NCI-H82 treated with DMSO at 0.1 percent for 48 hours (cell line): Measurements from ENCODE around the gene SLCO3A1.

Experiments used
- DNase-seq: peaks from one replicate; lab custom pipeline; 2025; ENCODE audit not compliant: unreplicated experiment; lab: John Stamatoyannopoulos, UW

The SLCO3A1 gene

DNA sequence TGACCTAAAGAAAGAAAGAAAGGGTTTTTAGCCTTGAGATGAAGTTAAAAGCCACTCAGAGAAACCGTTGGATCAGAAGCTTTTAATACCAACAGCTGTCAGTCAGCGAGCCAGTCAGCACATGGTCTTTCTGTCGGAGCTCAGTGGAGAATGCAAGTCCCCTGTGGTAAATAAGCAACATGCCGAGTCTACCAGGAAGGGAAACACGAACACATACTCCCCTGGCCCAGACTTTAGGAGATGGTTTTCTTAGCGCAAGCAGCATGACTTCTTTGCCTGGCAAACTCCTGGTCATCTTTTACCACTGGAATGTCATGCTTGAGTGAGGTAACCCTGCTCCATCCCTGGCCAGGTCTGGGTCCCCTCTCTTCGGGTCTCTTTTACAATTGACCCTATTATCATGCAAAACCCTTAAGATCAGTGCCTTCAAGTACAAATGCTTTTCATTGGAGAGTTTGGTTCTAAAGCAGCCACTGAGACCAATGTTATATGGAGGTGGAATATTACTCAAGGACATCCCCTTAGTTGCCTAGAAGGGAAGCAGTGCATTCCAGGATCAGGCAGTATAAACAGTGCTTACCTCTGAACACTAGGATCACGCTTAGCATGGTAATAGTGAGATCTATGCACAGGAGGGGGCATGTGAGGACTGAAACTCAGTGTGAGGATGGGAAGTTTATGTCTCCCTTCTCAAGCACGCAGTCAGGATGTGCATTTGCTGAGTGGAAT, 28.2 kb downstream of the SLCO3A1 start:
- DNase-seq: no peak

GRCh38 chr15:91882858-91883586, 29.5 kb downstream of the SLCO3A1 start:
- DNase-seq: no peak

- DNase-seq: no peak
Observed at GRCh38 chr15:91884606-91885005, 31.1 kb downstream of the SLCO3A1 start.

- no peak for DNase-seq
Observed at GRCh38 chr15:91885054-91885453, 31.5 kb downstream of the SLCO3A1 start.

DNA sequence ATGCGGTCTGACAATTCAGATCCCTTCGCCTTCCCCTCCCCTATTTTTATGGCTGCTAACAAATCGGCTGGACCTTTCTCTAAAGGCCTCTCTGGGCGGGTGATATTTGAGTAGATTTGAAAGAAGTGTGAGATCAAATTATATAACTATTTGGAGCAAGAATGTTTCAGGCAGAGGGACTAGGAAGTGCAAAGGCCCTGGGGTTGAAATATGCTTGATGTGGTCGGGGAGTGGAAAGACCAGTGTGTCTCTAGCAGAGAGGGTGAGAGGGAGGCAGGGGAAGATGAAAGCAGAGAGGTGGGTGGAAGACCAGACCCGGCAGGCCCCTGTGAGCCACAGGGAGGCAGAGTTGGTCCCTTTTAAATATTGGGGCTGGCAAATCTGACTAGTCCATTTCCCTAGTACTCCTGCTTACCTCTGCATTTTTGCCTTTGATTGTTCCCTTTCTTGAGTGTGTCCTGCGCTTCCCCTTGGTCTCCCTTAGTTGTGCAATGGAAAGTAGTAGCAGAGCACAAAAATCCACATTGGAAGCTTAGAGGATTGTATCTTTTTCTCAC, 32.3 kb downstream of the SLCO3A1 start:
- DNase-seq: no peak

GRCh38 chr15:91886878-91887277, 33.4 kb downstream of the SLCO3A1 start:
- no peak for DNase-seq

DNA sequence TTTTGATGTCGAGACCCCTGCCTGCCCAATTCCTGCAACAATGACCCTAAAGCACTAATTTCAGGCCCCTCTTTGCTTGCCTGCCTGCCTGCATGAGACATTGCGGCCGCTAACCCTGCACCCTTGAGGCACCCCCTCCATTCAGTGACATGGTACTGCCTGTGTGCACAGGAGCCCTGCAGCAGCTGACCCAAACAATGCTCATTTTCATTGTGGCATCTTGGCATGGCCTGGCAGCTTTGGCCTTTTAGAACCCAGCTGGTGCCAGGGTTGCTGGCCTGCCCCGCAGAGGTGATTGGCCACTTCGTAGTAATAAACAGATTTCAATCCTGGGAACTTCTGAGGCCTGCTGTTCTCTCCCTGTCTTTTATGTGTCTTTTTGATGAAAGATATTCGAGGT, 33.8 kb downstream of the SLCO3A1 start:
- DNase-seq: no peak

DNA sequence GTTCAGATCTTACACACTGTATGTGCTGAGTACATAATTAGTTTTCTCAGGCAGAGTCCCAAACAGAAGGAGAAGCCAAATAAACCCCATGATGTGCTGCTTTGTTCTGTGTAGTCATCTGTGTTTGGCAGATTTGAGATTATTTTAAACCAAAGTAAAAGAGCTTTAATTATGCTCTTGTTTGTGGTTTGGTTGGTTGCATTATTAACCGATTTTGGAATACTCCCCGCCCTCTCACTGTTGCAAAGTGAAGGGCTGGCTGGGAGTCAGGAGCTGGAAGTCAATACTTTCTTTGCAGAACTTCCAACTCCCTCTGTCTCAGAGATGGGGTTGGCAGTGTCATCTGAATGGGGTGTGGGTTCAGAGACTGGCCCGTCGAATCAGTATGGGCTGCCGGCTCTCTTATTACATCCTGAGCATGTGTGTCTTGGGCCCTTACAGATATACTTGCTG, 34.4 kb downstream of the SLCO3A1 start:
- no peak for DNase-seq

DNA sequence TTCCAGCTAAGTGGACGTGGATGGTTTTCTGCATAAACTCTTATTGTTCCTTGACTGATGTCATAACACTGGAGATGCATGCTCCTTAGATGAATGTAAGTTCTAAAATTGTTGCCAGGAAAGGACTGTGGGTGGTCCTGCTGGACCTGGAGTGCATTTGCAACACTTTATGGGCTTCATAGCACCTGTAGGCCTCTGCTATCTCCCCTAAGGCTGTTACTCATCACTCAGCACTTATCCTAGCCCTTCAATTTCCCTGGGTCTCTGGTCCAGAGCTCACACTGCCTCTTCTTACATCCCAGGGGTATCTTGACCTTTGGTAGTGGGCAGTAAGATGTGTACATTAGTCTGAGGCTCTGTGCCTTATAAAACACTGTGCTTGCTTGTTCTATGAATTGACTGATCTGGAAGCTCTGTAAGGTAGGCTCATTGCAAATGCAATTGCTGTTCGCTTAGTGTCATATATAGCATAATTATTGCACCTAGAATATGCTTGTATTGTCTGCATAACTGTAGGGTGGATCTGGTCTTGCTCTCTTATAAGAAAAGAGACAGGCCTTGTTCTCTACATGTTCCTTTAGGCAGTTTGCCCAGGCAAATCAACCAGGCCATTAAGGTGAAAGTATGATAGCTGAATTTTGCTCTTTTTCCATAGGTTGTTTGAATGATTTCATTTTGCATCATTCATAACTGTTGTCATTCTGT, 35.8 kb downstream of the SLCO3A1 start:
- no peak for DNase-seq

GRCh38 chr15:91890614-91891013, 37.1 kb downstream of the SLCO3A1 start:
- DNase-seq: no peak

DNA sequence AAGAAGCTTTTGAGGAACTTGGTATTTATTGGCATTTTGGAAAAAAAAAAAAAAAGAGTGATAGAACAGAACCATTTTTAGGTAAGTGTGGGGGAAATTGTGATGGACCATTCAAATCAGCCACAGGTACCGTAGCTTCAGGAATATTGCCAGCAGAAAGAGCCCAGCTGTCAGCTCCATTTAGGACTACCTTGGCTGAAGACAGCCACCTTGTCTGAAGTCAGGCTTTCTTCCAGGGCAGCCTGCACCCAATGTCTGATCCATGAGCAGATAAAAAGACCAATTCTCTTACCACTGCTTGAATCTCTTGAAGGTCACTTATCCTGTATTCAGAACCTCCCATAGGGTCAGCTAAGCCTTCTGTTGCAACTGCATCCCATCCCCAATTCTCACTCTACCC, 37.6 kb downstream of the SLCO3A1 start:
- no peak for DNase-seq

DNA sequence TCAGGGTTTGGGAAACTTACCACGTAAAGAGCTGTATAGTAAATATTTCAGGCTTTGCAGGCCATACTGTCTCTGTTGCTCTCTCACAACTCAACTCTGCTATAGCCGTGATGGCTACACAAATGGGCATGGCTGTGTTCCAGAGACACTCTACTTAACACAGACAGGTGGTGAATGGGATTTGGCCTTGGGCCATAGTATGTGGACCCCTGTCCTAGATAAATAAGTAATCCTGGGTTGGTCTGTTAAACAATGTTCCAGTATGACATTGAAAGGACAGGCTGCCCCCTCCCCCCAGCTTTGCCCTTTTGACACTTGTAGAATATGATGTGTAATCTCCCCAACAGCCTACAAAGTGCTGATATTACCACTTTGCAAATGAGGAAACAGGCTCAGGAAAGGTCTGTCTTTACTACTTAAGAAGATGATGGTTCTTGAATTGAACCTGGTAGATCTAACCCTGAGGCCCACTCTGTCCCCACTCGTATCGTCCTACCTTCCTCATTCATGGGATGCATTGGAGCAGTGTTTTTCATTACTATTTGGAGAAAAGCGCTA, 38.4 kb downstream of the SLCO3A1 start:
- no peak for DNase-seq

- DNase-seq: no peak
Observed at GRCh38 chr15:91892436-91892835, 38.9 kb downstream of the SLCO3A1 start.

GRCh38 chr15:91894606-91895005, 41.1 kb downstream of the SLCO3A1 start:
- DNase-seq: no peak

DNA sequence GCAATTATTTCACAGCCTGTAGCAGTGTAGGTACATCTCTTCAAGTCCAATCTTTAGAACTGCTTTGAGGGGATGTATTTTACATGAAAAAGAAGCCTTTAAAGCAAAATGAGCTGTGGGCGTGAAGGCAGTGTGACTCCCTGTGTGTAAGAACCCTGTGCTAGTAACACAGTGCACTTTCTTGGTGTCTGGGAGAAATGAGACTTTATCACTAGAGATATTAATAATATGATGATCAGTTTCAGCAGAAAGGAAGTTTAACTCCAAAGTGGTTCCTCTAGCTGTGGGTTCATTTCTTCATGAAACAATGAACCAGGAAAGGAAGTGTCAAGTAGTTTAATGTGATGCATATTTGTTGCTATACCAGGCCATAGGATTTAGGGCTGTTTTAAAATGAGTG, 41.5 kb downstream of the SLCO3A1 start:
- no peak for DNase-seq

DNA sequence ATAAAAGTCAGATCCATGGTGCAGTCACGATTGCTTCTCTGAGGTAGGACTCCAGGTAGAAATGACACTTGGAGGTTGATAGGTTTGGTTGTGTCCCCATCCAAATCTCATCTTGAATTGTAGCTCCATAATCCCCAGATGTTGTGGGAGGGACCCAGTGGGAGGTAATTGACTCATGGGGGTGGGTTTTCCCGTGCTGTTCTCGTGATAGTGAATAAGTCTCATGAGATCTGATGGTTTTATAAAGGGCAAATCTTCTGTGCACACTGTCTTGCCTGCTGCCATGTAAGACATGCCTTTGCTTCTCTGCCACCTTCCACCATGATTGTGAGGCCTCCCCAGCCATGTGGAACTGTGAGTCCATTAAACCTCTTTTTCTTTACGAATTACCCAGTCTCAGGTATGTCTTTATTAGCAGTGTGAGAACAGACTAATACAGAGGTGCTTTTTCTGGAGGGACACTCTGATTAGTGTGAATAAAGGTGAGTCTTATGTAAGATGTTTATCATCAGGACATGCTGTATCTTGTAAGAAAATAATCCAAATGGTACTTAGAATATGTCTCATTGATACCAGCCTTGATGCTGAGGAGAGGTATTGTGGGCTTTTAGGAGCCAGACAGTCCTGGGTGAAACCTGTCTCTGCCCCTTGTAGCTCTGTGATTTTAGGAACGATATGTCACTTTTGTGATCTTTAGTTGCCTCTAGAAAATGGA, 43.0 kb downstream of the SLCO3A1 start:
- DNase-seq: no peak

GRCh38 chr15:91897585-91898372, 44.3 kb downstream of the SLCO3A1 start:
- no peak for DNase-seq

GRCh38 chr15:91898843-91899242, 45.3 kb downstream of the SLCO3A1 start:
- no peak for DNase-seq

GRCh38 chr15:91904942-91905341, 51.4 kb downstream of the SLCO3A1 start:
- no peak for DNase-seq

DNA sequence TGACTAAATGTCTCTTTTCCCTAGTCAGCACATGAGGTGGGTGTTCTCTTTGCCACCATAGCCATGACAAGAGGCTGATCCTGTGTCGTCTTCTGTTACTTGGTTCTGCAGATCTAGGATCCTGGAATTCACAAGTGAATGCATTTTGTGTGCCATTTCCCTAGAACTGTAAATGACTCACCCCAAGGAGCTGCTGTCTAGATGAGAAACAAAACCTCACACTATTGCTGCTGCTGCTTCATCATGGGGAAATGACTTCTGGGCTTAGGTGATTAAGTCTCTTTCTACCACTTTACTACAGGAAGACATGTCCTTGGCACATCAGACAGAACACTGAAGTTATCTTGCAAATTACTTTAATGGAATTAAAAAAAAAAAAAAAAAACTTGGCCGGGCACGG, 54.9 kb downstream of the SLCO3A1 start:
- no peak for DNase-seq
